GM06990 (cell line): ENCODE results near the gene MRPL2.

Experiments
- DNase-seq: peaks from one replicate; pipeline ENCODE4 v3.0.0-alpha.2; 2011; ENCODE audit not compliant: insufficient read length; ENCODE audit errors: extremely low read depth
- H3K27me3 ChIP-seq: replicated peaks from 2 replicates; pipeline ENCODE4 v1.6.0; 2011; ENCODE audit warnings: low read length; ENCODE audit not compliant: control insufficient read depth, insufficient read depth
- H3K36me3 ChIP-seq: 2 replicates; pipeline ENCODE4 v1.5.1; 2011; ENCODE audit warnings: low read length; ENCODE audit not compliant: control insufficient read depth, insufficient read depth
- H3K4me3 ChIP-seq: replicated peaks from 2 replicates; pipeline ENCODE4 v1.5.1; 2011; ENCODE audit warnings: low read depth, mild to moderate bottlenecking, control low read depth, low read length
- TF ChIP-seq, protein P1 (sequence below): IDR thresholded peaks from 2 replicates; pipeline ENCODE4 v1.5.1; 2011; ENCODE audit warnings: low read length, control low read depth, mild to moderate bottlenecking, inconsistent platforms; ENCODE audit not compliant: insufficient read depth, poor library complexity, severe bottlenecking

Gene MRPL2

DNA sequence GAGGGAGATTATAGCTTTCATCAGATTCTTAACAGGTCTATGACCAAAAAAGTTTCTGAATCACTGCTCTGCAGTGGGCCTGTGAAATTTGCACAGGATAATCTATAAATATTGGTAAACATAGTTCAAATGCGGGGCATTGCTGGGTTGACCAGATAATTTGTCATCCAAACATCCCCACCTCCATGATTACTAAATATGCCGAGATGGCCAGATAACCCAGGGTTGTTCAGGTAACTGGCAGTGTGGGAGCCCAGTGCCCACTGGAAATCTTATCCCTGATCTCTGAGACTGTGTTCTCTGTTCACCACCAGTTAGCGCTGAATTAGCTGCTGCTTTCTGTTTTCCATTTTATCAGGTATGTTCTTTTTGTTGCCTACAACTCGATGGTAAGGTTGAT is 38.3 kb upstream of the MRPL2 start:
- DNase-seq: no peak
- TF ChIP-seq, protein P1, sequence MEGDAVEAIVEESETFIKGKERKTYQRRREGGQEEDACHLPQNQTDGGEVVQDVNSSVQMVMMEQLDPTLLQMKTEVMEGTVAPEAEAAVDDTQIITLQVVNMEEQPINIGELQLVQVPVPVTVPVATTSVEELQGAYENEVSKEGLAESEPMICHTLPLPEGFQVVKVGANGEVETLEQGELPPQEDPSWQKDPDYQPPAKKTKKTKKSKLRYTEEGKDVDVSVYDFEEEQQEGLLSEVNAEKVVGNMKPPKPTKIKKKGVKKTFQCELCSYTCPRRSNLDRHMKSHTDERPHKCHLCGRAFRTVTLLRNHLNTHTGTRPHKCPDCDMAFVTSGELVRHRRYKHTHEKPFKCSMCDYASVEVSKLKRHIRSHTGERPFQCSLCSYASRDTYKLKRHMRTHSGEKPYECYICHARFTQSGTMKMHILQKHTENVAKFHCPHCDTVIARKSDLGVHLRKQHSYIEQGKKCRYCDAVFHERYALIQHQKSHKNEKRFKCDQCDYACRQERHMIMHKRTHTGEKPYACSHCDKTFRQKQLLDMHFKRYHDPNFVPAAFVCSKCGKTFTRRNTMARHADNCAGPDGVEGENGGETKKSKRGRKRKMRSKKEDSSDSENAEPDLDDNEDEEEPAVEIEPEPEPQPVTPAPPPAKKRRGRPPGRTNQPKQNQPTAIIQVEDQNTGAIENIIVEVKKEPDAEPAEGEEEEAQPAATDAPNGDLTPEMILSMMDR: no peak
- H3K36me3 ChIP-seq: no peaks in the 10 kb centered on the region
- no peaks in the 10 kb centered on the region for H3K27me3 ChIP-seq
- H3K4me3 ChIP-seq: no peak overlapping the region

DNA sequence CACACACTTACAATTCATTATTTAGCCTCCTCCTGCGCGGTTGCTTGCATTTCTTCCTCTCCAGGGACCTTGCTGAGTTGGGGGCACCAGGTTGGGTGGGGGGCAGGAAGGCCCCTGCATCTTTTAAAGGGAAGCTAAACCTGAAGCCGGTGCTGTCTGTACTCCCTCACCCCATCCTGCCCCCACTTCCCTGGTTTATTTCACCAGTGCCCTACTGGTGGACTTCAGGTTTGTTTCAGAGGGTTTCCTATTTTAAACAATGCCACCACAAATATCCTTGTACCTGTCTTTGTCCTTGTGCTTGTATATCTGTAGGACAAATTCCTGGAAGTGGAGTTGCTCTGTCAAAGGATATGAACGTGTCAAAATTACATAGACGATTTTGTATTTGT is 37.9 kb upstream of the MRPL2 start:
- TF ChIP-seq, protein P1: no peak
- Histone ChIP-seq H3K36me3 (no peaks in the 10 kb centered on the region), H3K4me3 (no peak overlapping the region), H3K27me3 (no peaks in the 10 kb centered on the region)
- DNase-seq: no peak

- no peak for DNase-seq
- H3K4me3 ChIP-seq: no peak overlapping the region; the same call in 1 of the 2 replicates
- TF ChIP-seq, protein P1: no peak
- H3K27me3 ChIP-seq: no peaks in the 10 kb centered on the region
- no peaks in the 10 kb centered on the region for H3K36me3 ChIP-seq
Measured at GRCh38 chr6:43096451-43097097, 37.3 kb upstream of the MRPL2 start.

GRCh38 chr6:43095939-43096338 is 36.7 kb upstream of the MRPL2 start:
- Histone ChIP-seq H3K4me3 (no peak overlapping the region), H3K27me3 (no peaks in the 10 kb centered on the region), H3K36me3 (no peaks in the 10 kb centered on the region)
- TF ChIP-seq, protein P1: no peak
- no peak for DNase-seq

DNA sequence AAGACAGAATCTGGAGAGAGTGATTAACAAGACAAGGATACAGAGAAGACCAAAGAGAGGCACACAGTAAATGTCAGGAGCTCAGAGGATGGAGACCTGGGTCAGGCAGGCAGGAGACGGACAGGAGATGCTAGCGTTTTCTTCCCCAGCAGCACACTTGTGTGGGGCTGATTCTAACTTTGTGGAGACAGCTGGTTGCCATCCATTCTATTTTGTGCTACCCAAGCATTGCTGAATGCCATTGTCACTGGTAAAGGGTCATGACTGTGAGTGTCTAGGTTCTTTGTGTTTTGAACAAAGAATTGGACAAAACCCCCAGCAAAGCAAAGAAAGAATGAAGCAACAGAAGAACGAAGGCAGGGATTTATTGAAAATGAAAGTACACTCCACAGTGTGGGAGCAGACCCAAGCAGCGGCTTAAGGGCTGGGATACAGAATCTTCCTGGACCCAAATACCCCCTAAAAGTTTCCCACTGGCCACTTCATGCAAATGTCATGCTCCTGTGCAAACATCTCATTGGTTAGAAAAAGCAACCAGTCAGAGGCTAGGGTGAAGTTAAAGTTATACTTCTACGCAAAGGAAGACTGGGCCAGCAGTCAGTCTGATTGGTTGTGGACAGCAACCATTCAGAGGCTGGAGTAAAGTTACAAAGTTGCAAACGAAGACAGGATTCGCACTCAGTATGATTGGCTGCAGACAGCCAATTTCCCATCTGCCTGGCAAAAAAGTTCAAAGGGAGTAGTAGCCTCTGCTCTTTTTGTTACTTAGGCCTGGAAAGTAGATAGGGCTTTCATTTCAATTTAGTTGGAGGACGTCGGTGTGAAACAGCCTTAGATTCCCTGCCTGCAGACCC is 34.4 kb upstream of the MRPL2 start:
- TF ChIP-seq, protein P1: no peak
- H3K36me3 ChIP-seq: no peaks in the 10 kb centered on the region
- no peak for DNase-seq
- H3K4me3 ChIP-seq: no peak overlapping the region
- no peaks in the 10 kb centered on the region for H3K27me3 ChIP-seq
